Measurements from ENCODE around the gene ZNF462. TPM values are rescaled to one million over a fixed set of nuclear protein-coding genes. Genes with fewer than 3 reads are reported as not detected.

Gene ZNF462
- total and polyA plus RNA-seq, 2 of the 13 experiments (the other 11 are each of a cell fraction or from before 2014, with no cell fraction given): not detected

DNA sequence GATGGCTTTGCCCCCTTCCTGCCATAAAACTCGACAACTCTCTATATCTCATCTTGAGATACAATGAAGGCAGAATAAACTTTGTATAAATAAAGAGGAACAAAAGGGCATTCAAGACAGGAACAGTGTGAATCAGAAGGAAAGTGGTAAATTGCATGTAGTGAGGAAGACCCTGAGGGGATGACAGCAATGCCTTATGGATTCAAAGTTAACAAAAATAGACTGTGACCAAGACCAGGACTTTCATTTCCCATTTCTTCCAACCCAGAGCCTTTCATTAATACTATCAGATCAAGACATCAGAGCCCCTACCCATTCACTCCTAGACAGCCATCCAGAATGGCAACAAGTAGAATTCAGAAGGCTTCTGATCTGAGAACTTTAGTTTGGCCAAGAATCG lies 46.4 kb upstream of the ZNF462 start:
- H2AFZ ChIP-seq (ENCODE audit: low read length): no peak overlapping the region

More for the DNA sequence above, 46.4 kb upstream of the ZNF462 start:
- intact Hi-C loops (cut with micrococcal nuclease; ENCODE audit: unreplicated experiment): no loop called here
- no peaks in the 10 kb centered on the region for H3K79me2 ChIP-seq (ENCODE audit: insufficient read depth, low read length)
- H3K36me3 ChIP-seq (replicated peaks in 1 of 2; ENCODE audit: control insufficient read depth in 1 of 2, insufficient read depth in 2 of 2, low read length in 2 of 2): no peaks in the 10 kb centered on the region
- H3K4me3 ChIP-seq (replicated peaks in 1 of 3; ENCODE audit: insufficient read depth in 1 of 3, low read depth in 2 of 3, low read length in 3 of 3): no peak overlapping the region
- H4K20me1 ChIP-seq (ENCODE audit: insufficient read depth, low read length): no peaks in the 10 kb centered on the region
- H3K9ac ChIP-seq (ENCODE audit: insufficient read depth, low read depth, low read length): no peak overlapping the region
- H3K4me1 ChIP-seq (ENCODE audit: insufficient read depth, low read length): no peaks in the 10 kb centered on the region
- ATAC-seq (no peak), DNase-seq (ENCODE audit: low spot score) (no peak), FAIRE-seq (no peak)
- H3K27me3 ChIP-seq (ENCODE audit: control insufficient read depth in 1 of 2, insufficient read depth in 2 of 2, low read length in 2 of 2): no peaks in the 10 kb centered on the region; a peak in 1 of 5 replicates
- H3K27ac ChIP-seq (ENCODE audit: extremely low read length, insufficient read depth, low read length): no peak overlapping the region
- CTCF ChIA-PET (ENCODE audit: low intra/inter-chr PET ratio, low total read pairs): no interaction called here
- TF ChIP-seq SIX4 (CRISPR knock-in tag; IDR thresholded peaks at IDR 0.05): no peak
- TF ChIP-seq, protein P1, sequence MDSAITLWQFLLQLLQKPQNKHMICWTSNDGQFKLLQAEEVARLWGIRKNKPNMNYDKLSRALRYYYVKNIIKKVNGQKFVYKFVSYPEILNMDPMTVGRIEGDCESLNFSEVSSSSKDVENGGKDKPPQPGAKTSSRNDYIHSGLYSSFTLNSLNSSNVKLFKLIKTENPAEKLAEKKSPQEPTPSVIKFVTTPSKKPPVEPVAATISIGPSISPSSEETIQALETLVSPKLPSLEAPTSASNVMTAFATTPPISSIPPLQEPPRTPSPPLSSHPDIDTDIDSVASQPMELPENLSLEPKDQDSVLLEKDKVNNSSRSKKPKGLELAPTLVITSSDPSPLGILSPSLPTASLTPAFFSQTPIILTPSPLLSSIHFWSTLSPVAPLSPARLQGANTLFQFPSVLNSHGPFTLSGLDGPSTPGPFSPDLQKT (CRISPR knock-in tag; IDR thresholded peaks at IDR 0.05; ENCODE audit: borderline replicate concordance): no peak
- no peak for TF ChIP-seq SKI (IDR thresholded peaks at IDR 0.05; ENCODE audit: partially characterized antibody)
- TF ChIP-seq, protein P2, sequence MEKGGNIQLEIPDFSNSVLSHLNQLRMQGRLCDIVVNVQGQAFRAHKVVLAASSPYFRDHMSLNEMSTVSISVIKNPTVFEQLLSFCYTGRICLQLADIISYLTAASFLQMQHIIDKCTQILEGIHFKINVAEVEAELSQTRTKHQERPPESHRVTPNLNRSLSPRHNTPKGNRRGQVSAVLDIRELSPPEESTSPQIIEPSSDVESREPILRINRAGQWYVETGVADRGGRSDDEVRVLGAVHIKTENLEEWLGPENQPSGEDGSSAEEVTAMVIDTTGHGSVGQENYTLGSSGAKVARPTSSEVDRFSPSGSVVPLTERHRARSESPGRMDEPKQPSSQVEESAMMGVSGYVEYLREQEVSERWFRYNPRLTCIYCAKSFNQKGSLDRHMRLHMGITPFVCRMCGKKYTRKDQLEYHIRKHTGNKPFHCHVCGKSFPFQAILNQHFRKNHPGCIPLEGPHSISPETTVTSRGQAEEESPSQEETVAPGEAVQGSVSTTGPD (CRISPR knock-in tag; IDR thresholded peaks at IDR 0.05): no peak
- TF ChIP-seq XBP1 (CRISPR knock-in tag; IDR thresholded peaks at IDR 0.05): no peak
- TF ChIP-seq, protein P3, sequence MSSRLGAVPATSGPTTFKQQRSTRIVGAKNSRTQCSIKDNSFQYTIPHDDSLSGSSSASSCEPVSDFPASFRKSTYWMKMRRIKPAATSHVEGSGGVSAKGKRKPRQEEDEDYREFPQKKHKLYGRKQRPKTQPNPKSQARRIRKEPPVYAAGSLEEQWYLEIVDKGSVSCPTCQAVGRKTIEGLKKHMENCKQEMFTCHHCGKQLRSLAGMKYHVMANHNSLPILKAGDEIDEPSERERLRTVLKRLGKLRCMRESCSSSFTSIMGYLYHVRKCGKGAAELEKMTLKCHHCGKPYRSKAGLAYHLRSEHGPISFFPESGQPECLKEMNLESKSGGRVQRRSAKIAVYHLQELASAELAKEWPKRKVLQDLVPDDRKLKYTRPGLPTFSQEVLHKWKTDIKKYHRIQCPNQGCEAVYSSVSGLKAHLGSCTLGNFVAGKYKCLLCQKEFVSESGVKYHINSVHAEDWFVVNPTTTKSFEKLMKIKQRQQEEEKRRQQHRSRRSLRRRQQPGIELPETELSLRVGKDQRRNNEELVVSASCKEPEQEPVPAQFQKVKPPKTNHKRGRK (CRISPR knock-in tag; IDR thresholded peaks at IDR 0.05): no peak
- no peak for TF ChIP-seq HOXD1 (CRISPR knock-in tag; IDR thresholded peaks at IDR 0.05)
- TF ChIP-seq ZMYM2 (CRISPR knock-in tag; IDR thresholded peaks at IDR 0.05): no peak
- 0% methylated on average over 2 of the region's 2 CpGs for WGBS (ENCODE audit: low lambda C conversion rate)
- no TSS peak for BruUV-seq (replicated peaks)
- in situ Hi-C loops (cut with HindIII; ENCODE audit: extremely low pct_ligation_motif_present, low pct_unique_long_range_greater_than_20kb): no loop called here
- H3K9me3 ChIP-seq (ENCODE audit: low read length): no peaks in the 10 kb centered on the region
- no peak overlapping the region for H3K4me2 ChIP-seq (ENCODE audit: low read depth, low read length)
- POLR2A ChIA-PET: no interaction called here
